Fibroblast of the conjunctiva (primary cell): ENCODE measurements around the gene ZBTB7B.
A peak's percentile ranks its signal among the peaks of the same experiment; 100 is the strongest.

ENCODE experiments used
- DNase-seq: peaks from one replicate; pipeline ENCODE4 v3.0.0-alpha.2; 2010; ENCODE audit warnings: low read depth

Gene ZBTB7B

DNA sequence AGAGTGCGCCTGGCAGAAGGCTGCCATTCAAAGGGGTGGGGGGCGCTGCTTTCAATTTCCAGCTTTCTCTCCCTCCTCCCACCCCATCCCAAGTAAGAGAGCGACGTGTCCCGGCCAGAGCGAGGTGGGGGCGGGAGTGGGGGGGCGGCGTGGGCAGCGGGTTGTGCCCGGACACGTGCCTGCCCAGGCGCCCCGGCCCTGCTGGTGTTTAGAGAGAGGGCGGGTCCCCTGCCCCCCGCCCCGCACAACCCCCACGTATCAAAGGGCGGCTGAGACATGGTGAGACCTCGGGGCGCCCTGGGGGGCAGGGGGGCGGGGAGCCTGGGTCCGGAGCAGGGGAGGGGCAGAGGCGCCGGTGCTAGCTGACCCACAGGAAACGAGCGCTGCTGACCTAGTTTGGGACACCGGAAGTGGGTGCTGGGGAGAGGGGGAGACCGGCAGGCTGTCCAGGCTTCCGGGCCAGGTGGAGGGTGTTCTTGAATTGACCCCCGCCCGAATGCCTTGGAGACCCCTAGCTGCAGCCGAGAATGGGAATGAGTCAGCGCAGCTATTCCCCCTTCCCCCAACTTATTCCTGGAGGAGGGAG, 1.3 kb downstream of the ZBTB7B start:
- DNase-seq, result peak; percentile 69

DNA sequence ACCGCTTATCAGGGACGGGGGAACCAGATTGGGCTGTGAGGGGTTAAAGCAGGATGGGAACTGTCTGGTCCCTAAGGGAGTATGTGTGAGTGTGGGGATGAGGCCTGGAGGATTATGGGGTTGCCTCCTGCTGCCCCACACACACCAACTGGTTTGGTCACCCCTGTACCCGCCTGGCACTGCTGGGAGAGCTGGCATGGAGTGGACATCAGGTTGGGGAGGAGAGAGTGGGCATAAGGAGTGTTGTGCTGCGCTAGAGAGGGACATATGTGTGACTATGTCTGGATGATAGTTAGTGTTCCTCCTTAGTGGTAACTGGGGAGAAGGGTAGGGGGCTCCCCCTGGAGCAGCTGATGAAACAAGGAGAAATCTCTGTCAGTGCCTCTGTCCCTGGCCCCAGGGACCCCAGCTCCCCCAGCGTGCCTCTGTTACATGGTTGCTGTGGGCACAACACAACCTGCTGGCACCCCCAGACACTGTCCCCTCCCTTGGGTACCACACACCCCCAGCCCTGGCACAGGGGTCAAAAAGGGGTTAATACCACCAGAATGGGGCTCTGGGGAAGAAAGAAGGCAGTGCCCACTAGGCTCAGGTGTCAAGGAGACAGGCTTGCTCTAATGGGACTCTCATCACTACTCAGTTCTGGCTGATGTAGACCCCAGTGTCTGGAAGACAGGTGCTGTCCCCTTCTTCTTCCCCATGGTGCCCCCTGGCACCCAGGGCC, 1.9 kb downstream of the ZBTB7B start:
- DNase-seq, result no peak

DNA sequence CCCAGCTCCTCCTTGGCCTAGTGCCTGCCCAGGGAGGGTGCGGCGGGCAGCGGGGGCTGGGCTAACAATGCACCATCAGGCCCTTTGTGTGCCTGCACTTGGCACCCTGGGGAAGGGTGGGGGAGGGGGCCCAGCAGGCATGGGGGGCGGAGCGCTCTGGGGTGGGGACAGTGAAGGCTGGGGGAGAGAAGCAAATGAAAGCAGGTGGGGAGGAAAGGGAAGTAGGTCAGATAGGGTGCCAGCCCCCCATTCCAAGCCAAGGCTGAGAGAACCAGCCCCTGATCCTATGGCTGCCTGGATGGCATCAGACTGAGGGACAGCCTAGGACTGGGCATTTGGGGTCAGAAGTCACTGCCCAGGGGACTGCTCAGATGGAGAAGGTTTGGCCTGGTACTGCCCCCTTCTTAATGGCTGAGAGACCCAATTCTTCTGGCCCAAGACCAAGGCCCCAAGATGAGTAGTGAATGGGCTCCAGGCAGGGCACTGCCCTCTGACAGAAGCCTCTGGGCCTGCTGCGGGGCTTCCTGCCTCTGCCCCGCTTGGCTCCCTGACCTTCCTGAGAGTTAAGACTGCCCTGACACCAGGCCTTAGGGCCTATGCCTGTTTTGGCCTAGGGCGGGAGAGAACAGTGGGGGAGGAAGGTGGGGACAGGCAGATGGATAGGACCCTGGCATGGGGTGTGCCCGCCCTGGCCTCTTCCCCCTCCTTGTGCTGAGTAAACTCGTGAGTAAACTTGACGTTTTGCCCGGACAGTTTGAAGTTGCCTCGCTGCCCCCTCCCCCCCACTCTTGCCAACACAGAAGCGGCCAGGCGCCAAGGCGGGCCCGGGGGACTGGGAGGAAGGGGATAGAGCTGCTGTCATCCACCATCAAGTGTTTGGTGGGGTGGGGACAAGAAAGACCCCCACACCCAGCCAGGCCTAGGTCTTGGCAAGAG, 2.7 kb downstream of the ZBTB7B start:
- no peak for DNase-seq

DNA sequence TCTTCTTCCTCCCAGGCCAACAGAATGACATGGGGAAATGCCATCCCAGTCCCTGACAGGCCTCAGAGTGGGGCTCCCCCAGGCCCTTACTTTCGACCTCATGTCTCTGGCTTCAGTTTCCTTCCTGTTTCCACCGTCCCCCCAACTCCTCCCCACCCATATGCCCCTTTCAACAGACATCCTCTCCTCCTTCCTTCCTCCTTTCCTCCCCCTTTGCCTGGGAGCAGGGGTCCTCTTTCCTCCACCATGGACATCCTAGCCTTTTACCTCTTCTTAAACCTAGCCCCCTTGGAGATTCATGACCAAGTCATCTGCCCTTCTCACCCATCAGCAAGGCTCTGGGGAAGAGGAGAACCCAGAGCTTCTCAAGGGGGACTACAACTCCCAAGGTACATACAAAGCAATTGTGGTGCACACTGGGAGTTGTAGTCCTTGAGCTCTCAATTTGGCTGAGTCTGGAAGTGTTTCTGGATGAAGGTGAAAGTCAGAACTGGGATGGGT, 4.0 kb downstream of the ZBTB7B start:
- no peak for DNase-seq

DNA sequence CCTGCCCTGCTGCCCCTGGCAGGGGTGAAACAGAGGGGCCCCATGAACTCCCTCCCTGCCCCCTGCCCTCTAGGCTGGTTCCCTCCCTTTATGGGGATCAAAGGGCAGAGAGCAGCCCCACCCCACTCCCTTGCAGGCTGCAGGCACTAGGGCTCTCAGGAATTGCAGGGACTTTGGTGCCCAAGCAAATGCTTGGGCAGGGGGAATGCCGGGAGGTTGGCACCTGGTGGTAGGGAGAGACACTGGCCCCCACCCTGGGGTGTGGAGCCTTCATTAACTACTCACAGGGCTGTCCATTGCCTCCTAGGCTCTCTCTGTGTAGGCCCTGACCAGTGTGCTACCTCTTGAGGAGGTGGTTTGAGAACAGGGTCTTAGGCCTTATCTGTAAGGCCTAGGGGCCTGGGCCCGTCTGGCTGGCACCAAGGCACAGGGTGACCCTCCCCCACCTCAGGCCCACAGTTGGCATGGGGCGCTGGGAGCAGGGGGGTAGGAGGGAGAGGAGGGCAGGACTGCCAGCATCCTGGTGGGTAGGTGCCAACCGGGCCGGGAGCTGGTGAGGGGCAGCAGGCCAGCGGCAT, 4.7 kb downstream of the ZBTB7B start:
- DNase-seq, result no peak

DNA sequence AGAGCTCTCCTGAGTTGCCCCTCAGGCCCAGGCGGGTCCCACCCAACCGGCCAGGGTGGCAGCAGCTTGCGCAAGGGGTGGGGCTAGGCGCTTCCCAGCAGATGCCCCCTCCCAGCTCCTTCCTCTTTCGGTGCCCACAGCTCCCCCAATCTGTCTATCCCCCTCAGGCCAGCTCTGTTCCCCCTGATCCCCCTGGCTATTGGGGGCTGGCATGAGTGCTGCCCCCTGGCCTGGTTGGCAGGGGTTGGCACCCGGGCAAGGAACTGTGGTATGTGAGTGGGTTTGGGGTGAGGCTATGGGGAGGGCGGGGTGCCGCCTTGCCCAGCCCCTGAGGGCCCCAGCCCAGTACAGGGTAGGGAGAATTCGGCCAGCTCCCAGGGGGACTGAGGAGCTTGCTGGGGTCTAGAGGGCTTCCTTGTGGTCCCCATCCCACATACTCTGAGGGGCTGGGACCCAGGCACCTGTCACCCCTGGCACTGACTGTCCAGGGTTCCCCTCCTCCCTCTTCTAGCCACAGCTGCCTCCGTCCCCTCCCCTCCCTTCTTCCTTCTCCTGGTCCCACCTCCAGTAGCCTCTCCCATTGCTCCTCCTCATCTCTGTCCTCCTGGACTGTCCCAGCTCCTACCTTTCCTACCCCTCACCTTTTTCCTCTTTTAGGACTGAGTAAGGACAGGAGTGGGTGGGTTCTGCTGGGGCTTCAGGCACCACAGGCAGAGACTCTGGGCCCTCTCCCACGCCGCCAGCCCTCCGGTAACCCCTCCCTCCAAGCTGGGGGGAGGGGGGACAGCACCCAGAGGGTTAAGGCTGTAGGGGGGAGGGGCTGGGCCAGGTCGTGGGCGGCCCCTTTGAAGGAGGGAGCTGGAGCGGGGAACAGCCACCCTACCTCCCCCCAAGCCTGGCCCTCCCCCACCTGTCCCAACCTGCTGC, 5.7 kb downstream of the ZBTB7B start:
- DNase-seq, result no peak

DNA sequence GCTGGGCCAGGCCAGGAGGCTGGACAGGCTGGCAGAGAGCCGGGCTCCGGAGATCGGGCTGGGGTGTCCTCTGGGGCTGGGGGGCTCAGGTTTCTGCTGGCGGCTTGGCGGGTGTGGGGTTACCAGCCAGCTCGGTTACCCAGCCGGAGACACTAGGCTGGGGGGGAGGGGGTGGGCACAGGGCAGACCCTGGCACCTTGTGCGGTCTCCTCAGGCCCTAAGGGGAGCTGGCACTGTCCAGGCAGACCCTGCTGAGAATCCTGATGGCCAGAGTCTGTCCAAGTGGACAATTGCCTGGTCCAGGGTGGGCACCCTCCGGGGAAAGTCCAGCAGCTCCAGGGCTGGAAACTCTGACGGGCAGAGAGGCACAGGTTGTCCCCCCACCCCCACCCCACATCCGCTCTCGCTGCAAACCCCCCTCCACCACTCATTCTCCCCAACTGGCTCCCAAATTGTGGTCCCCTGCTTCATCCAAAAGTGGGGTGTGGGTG, 6.7 kb downstream of the ZBTB7B start:
- DNase-seq, result no peak

DNA sequence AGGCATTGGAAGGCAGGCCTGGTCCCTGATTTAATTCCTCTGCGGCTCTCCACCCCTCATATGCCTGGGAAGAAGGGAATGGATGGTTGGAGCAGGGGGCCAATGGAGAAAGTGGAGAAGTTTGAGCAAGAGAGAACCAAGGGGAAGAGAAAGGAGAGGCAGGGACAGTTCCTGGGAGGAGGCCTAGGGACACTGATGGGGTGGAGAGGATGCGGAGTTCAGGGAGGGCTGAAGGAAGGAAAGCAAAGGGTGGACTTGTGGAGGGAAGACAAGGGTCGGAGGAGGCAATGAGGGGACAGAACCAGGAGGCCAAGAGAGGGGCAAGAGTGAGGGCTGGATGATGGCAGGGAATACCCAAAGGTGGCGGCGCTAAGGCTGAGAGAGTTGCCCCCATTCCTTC, 7.1 kb downstream of the ZBTB7B start:
- DNase-seq, result no peak

DNA sequence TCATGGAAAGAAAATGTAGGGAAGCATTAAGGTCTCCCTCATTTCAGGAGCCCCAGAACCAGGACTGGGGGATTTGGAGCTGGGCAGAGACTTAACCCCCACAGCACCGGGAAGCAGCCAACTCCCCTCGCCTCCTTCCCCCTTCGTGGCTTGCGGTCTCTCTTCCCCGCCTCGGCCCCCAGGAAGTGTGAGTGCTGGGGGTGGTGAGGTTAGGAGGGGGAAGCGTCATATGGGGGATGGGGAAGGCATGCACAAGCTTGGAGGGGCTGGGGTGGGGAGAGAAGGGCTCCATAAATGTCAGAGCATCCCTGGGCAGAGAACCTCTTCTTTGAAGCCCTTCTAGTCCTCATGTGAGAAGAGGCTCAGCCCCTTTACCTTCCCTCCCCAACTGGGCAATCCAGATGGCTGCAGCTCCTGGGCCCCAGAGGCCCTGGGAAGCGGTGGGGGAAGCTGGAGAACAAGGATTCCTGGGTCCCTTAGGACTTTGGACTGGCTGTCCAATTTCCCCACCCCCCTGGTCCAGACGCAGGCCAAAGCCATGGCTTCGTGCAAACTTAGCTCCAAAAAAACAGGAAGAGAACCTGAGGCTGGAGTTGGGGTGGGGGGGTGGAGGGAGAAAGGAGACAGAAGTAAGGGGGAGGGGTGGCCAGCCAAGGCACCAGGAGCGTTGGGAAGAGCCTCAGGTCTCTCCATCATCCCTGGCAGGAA, 7.8 kb downstream of the ZBTB7B start:
- DNase-seq, result no peak

DNA sequence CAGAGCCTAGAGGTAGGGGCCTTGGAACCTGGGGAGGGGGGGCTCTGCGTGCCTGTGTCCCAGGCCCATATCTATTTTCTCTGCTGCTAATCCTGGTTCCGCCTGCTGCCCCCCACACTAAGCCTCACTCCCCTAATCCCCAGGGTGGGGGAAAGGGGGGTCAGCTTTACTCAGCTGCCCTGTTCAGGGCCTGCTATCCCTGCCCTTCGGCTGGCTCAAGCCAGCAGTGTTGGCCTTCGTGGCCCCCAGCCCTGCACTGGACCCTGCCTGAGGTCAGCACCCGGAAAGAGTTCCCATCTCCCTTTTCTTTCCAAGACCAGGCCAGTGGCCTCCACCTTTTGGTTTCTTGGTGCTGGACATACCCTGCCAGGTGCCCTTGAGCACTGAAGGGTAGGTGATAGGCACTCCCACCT, 8.4 kb downstream of the ZBTB7B start:
- no peak for DNase-seq

DNA sequence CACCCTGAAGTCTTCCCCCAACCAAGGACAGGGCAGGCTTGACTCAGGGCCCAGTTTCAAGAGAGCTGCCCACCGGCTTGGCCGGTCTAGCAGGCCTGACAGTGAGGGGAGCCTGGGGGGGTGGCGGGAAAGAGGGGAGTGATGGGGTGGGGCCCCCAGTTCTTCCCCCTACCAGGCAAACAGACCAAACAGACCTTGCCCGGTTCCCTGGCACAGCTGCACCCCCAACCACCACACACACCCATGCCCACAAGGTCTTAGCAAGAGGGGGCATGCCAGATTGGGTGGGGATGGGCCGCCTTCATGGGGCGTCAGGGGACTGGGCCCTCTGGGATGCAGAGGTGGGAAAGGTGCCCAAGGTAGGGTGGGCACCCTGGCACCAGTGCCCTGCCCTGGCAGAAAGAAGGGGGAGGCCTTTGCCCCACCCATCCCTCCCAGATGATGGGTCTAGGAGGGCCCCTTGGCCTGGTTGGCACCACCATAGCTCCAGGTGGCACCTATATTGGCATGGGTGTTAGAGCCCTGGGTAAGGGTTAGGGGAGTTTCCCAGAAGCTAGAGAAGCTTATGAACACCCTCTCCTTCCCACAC, 8.9 kb downstream of the ZBTB7B start:
- DNase-seq, result no peak

DNA sequence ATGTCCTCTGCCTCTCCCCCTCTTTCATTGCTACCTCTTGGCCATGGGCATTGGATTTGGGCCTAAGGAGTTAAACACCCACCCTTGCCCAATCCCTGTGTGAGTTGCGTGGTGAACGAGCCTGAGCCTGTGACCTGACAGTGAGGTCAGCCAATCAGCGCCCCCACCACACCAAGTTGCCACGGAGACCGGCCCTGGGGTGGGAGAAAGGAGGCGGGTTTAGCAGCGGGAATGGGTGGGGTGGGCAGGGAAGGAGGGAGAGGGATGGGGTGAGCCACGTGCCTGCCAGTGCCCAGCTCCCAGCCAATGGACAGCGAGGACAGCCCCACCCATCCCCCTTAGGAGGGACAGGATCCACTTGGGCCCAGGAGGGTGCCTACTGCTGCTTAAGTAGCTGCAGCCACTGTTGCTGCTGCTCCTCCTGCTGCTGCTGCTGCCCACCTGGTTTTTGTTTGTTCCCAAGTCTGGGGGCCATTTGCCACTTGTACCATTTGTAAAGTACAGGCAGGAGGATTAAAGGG, 9.5 kb downstream of the ZBTB7B start:
- DNase-seq, result peak; percentile 77

DNA sequence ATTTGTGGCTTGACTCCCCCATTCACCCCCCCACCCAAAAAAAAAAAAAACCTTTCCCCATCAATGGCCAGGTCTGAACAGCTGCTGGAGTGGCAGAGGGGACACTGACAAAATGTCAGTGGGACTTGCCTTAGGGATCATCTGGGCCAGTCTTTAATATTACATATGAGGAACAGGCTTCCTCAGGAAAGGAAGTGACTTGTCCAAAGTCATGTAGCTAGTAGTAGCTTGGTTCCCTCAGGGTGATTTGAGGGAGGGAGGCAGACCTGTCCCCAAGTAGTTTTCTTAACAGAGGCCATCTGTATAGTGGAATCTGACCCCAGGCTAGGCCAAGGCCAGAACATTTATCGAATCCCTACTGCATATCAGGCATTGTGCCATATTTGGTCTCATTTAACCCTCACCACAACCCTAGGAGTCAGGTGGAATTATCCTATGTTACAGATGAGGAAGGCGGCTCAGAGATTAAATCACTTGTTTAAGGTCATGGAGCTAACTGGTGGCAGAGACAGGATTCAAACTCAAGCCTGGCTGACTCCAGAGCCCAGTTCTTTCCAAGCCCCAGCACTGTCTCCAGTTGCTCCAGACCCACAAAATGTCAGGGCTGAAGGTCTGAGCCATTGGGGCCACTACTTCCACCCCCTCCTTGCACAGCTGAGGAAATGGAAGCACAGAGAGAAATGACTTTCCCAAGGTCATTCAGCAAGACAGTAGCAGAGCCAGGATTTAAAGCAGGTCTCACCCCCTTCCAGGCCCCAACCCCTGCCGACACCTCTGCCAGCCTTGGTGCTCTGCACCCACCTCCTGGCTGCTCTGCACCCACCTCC, 10.4 kb downstream of the ZBTB7B start:
- DNase-seq, result no peak

DNA sequence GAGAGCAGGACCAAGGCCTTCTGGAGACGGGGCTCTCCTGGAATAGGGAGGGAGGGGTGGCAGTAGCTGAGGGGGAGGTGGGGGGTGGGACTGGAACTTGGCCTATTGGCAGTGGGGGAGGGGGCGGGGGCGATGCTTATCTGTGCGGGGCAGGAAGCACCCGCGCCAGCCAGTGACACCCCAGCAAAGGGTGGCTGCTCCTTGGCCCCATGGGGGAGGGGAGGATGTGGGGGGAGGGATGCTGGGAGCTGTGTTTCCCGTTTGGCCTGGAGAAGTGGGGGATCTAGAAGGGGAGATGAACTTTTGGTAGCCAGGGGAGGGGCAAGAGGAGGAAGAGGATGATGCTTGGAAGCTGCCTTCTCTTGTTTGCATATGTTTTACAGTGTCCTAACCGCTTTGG, 11.0 kb downstream of the ZBTB7B start:
- no peak for DNase-seq

DNA sequence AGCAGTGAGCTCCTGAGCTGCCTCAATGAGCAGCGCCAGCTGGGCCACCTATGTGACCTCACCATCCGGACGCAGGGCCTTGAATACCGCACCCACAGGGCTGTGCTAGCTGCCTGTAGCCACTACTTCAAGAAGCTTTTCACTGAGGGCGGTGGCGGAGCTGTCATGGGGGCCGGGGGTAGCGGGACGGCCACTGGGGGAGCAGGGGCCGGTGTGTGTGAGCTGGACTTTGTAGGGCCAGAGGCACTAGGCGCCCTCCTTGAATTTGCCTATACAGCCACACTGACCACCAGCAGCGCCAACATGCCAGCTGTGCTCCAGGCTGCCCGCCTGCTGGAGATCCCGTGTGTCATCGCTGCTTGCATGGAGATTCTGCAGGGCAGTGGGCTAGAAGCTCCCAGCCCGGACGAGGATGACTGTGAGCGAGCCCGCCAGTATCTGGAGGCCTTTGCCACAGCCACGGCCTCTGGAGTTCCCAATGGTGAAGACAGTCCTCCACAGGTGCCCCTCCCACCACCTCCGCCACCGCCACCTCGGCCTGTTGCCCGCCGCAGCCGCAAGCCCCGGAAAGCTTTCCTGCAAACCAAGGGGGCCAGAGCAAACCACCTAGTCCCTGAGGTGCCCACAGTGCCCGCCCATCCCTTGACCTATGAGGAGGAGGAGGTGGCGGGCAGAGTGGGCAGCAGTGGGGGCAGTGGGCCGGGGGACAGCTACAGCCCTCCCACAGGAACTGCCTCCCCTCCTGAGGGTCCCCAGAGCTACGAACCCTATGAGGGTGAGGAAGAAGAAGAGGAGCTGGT, 12.3 kb downstream of the ZBTB7B start:
- no peak for DNase-seq

DNA sequence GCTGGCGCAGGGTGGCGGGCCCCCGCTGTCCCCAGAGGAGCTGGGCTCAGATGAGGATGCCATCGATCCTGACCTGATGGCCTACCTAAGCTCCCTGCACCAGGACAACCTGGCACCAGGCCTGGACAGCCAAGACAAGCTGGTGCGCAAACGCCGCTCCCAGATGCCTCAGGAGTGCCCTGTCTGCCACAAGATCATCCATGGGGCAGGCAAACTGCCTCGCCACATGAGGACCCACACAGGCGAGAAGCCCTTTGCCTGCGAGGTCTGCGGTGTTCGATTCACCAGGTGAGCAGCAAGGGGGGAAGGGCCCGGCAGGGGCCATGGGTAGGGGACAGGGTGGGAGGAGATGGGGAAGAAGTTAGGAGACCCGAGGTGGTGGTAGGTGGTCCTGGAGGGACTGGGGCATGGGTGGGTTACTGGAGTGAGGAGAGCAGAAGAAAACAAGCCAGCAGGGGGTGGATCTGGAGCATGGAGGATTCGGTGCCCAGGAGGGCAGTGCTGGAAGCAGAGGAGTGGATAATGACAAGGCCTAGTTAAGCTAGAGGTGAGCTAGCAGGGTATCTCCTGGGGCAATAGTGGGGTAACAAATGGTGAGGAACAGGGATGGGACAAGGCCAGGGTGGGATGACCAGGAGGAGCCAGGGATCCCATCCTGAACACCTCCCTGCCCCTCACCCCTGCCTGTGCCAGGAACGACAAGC, 13.1 kb downstream of the ZBTB7B start:
- DNase-seq, result no peak

DNA sequence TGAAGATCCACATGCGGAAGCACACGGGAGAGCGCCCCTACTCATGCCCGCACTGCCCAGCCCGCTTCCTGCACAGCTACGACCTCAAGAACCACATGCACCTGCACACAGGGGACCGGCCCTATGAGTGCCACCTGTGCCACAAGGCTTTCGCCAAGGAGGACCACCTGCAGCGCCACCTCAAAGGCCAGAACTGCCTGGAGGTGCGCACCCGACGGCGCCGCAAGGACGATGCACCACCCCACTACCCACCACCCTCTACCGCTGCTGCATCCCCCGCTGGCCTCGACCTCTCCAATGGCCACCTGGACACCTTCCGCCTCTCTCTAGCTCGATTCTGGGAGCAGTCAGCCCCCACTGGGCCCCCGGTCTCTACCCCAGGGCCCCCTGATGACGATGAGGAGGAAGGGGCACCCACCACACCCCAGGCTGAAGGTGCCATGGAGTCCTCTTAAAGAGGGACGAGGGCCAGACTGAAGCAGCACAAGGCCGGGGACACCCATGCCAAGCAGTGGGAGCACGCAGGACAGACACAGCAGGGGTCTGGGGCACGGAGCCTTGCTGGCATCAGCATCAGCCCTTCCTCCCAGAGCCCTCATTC, 13.7 kb downstream of the ZBTB7B start:
- DNase-seq, result no peak
